ENCODE measurements around the gene LHPP.

DNA sequence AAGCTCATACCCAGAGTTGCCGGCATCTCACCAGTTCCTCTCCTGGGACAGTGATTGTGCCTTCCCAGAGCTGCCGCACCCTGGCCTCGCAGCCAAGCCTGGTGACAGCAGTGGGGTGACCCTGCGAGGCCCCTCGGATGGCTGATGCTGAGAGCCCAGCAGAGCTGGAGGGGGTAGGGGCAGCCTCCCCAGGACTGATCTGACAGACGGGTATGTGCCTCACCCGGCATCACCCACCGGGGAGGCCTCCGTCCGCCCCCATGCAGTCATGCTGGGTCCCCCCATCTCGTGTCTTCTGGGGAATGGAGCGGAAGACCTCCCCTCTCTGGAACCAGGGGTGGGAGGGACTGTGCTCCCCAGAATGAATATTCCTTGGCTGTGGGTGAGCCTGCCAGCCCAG is 82.3 kb downstream of the LHPP start:
- TF ChIP-seq, protein P1, sequence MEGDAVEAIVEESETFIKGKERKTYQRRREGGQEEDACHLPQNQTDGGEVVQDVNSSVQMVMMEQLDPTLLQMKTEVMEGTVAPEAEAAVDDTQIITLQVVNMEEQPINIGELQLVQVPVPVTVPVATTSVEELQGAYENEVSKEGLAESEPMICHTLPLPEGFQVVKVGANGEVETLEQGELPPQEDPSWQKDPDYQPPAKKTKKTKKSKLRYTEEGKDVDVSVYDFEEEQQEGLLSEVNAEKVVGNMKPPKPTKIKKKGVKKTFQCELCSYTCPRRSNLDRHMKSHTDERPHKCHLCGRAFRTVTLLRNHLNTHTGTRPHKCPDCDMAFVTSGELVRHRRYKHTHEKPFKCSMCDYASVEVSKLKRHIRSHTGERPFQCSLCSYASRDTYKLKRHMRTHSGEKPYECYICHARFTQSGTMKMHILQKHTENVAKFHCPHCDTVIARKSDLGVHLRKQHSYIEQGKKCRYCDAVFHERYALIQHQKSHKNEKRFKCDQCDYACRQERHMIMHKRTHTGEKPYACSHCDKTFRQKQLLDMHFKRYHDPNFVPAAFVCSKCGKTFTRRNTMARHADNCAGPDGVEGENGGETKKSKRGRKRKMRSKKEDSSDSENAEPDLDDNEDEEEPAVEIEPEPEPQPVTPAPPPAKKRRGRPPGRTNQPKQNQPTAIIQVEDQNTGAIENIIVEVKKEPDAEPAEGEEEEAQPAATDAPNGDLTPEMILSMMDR (tag by site-specific recombination; IDR thresholded peaks at IDR 0.05), result no peak
- TF ChIP-seq ZNF274 (IDR thresholded peaks at IDR 0.05; ENCODE audit: low read length), result no peak
- TF ChIP-seq ZNF274 (tag by site-specific recombination; IDR thresholded peaks at IDR 0.05; ENCODE audit: borderline replicate concordance), result no peak
- TF ChIP-seq, protein P2, sequence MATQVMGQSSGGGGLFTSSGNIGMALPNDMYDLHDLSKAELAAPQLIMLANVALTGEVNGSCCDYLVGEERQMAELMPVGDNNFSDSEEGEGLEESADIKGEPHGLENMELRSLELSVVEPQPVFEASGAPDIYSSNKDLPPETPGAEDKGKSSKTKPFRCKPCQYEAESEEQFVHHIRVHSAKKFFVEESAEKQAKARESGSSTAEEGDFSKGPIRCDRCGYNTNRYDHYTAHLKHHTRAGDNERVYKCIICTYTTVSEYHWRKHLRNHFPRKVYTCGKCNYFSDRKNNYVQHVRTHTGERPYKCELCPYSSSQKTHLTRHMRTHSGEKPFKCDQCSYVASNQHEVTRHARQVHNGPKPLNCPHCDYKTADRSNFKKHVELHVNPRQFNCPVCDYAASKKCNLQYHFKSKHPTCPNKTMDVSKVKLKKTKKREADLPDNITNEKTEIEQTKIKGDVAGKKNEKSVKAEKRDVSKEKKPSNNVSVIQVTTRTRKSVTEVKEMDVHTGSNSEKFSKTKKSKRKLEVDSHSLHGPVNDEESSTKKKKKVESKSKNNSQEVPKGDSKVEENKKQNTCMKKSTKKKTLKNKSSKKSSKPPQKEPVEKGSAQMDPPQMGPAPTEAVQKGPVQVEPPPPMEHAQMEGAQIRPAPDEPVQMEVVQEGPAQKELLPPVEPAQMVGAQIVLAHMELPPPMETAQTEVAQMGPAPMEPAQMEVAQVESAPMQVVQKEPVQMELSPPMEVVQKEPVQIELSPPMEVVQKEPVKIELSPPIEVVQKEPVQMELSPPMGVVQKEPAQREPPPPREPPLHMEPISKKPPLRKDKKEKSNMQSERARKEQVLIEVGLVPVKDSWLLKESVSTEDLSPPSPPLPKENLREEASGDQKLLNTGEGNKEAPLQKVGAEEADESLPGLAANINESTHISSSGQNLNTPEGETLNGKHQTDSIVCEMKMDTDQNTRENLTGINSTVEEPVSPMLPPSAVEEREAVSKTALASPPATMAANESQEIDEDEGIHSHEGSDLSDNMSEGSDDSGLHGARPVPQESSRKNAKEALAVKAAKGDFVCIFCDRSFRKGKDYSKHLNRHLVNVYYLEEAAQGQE (tag by site-specific recombination; IDR thresholded peaks at IDR 0.05), result no peak
- TF ChIP-seq, protein P3, sequence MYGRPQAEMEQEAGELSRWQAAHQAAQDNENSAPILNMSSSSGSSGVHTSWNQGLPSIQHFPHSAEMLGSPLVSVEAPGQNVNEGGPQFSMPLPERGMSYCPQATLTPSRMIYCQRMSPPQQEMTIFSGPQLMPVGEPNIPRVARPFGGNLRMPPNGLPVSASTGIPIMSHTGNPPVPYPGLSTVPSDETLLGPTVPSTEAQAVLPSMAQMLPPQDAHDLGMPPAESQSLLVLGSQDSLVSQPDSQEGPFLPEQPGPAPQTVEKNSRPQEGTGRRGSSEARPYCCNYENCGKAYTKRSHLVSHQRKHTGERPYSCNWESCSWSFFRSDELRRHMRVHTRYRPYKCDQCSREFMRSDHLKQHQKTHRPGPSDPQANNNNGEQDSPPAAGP (tag by site-specific recombination; IDR thresholded peaks at IDR 0.05), result no peak
- no peak for TF ChIP-seq ZNF324 (tag by site-specific recombination; IDR thresholded peaks at IDR 0.05)
- TF ChIP-seq ZSCAN30 (tag by site-specific recombination; IDR thresholded peaks at IDR 0.05), result no peak
- no peak for TF ChIP-seq ZNF394 (tag by site-specific recombination; IDR thresholded peaks at IDR 0.05; ENCODE audit: borderline replicate concordance)
- TF ChIP-seq ZNF514 (tag by site-specific recombination; IDR thresholded peaks at IDR 0.05), result no peak
- TF ChIP-seq ZNF175 (tag by site-specific recombination; IDR thresholded peaks at IDR 0.05), result no peak
